ENCODE results near the gene MBOAT7.
"Not testable (repeated sequence)": the region's sequence is repeated elsewhere in the genome, so short reads cannot be mapped to it uniquely, and the experiment has no call there.

MBOAT7 gene

DNA sequence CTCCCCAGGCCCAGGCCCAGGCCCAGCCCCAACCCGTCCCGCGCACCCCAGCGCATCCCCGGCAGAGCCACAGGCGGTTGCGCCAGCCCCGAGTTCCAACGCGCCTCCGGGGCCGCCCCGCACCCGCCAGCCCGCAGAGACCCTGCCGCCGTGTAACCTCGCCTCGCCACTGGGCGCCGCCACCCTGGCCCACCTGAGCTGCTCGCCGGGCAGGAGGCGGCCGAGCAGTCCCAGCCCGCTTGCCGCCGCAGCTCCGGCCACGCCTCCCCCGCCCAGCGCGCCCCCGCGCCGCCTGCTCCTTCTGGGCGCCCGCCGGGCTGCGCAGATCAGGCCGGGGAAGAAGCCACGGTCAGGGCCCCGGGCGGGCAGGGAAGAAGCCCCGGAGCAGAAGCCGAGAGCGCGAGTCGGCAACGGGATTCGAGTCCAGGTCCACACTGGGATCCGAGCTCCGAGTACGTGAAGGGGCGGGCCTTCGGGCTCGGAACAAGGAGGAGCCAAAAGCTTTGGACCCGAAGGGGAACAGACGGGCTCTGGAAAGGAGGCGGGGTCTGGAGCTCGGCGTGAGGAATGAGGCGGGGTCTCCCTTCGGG lies at the start of gene MBOAT7:
MBOAT7 (minus strand) TSS at position 436 of the 590 bp plus-strand sequence. CDS start 1,072 bp downstream, outside the sequence.
- Histone ChIP-seq H3K27ac (ENCODE audit: low read length) (peak within 1 kb of the TSS; percentile 75), H3K36me3 (ENCODE audit: insufficient read depth, low read depth, low read length) (peaks cover 29% of the 10 kb centered on the region), H3K4me1 (ENCODE audit: insufficient read depth, low read length) (peaks cover 4% of the 10 kb centered on the region; the same call in 1 of the 2 replicates), H3K9me3 (ENCODE audit: insufficient read depth, low read depth, low read length) (no peaks in the 10 kb centered on the region), H3K4me3 (ENCODE audit: low read length) (peak within 1 kb of the TSS; percentile 87), H3K27me3 (ENCODE audit: insufficient read depth, low read length) (no peaks in the 10 kb centered on the region), H3K9ac (ENCODE audit: low read depth, low read length) (peak within 1 kb of the TSS; percentile 93)

GRCh38 chr19:54233941-54234340 lies 44.6 kb upstream of the MBOAT7 start:
- Histone ChIP-seq H3K36me3 (ENCODE audit: insufficient read depth, low read depth, low read length) (no peaks in the 10 kb centered on the region), H3K9me3 (ENCODE audit: insufficient read depth, low read depth, low read length) (peaks cover 7% of the 10 kb centered on the region), H3K4me1 (ENCODE audit: insufficient read depth, low read length) (no peaks in the 10 kb centered on the region), H3K27ac (ENCODE audit: low read length) (no peak overlapping the region), H3K27me3 (ENCODE audit: insufficient read depth, low read length) (peaks cover 41% of the 10 kb centered on the region), H3K4me3 (ENCODE audit: low read length) (no peak overlapping the region), H3K9ac (ENCODE audit: low read depth, low read length) (no peak overlapping the region)

GRCh38 chr19:54231077-54231931 lies 41.9 kb upstream of the MBOAT7 start:
- no peaks in the 10 kb centered on the region for H3K36me3 ChIP-seq (ENCODE audit: insufficient read depth, low read depth, low read length)
- no peak overlapping the region for H3K27ac ChIP-seq (ENCODE audit: low read length)
- H3K4me1 ChIP-seq (ENCODE audit: insufficient read depth, low read length): no peaks in the 10 kb centered on the region
- H3K9me3 ChIP-seq (ENCODE audit: insufficient read depth, low read depth, low read length): peaks cover 7% of the 10 kb centered on the region
- H3K4me3 ChIP-seq (ENCODE audit: low read length): no peak overlapping the region
- peaks cover 41% of the 10 kb centered on the region for H3K27me3 ChIP-seq (ENCODE audit: insufficient read depth, low read length)
- H3K9ac ChIP-seq (ENCODE audit: low read depth, low read length): no peak overlapping the region

- peaks cover 44% of the 10 kb centered on the region for H3K27me3 ChIP-seq (ENCODE audit: insufficient read depth, low read length)
- no peak overlapping the region for H3K27ac ChIP-seq (ENCODE audit: low read length)
- H3K36me3 ChIP-seq (ENCODE audit: insufficient read depth, low read depth, low read length): no peaks in the 10 kb centered on the region
- no peaks in the 10 kb centered on the region for H3K4me1 ChIP-seq (ENCODE audit: insufficient read depth, low read length)
- H3K9ac ChIP-seq (ENCODE audit: low read depth, low read length): no peak overlapping the region
- H3K4me3 ChIP-seq (ENCODE audit: low read length): no peak overlapping the region
- H3K9me3 ChIP-seq (ENCODE audit: insufficient read depth, low read depth, low read length): peaks cover 7% of the 10 kb centered on the region
Measured at GRCh38 chr19:54230031-54230430, 40.7 kb upstream of the MBOAT7 start.

DNA sequence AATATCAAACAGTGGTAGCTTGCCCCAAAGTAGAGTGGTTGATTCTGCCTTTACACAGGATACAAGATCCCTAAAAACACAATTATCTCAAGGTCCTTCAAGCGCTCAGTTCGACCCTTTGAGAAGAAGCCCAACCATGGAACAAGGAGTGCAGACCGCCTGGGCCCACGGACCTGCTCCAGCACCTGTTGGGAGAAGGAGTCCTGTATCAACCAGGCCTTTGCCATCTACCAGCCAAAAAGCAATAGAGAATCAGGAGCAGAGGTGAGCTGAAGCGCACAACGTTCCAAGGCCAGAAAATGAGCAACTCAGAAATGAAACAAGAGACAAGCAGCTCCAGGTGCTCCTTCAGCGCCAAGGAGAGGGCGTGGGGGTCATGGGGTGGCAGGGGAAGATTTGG lies 39.8 kb upstream of the MBOAT7 start:
- no peaks in the 10 kb centered on the region for H3K4me1 ChIP-seq (ENCODE audit: insufficient read depth, low read length)
- H3K9me3 ChIP-seq (ENCODE audit: insufficient read depth, low read depth, low read length): peaks cover 5% of the 10 kb centered on the region; the same call in 1 of the 2 replicates
- no peak overlapping the region for H3K4me3 ChIP-seq (ENCODE audit: low read length)
- no peak overlapping the region for H3K27ac ChIP-seq (ENCODE audit: low read length)
- H3K27me3 ChIP-seq (ENCODE audit: insufficient read depth, low read length): peaks cover 40% of the 10 kb centered on the region
- H3K9ac ChIP-seq (ENCODE audit: low read depth, low read length): no peak overlapping the region
- H3K36me3 ChIP-seq (ENCODE audit: insufficient read depth, low read depth, low read length): no peaks in the 10 kb centered on the region

- not testable (repeated sequence) for H3K4me1 ChIP-seq (ENCODE audit: insufficient read depth, low read length); H3K27ac ChIP-seq (ENCODE audit: low read length); H3K4me3 ChIP-seq (ENCODE audit: low read length); H3K9ac ChIP-seq (ENCODE audit: low read depth, low read length); H3K36me3 ChIP-seq (ENCODE audit: insufficient read depth, low read depth, low read length); H3K27me3 ChIP-seq (ENCODE audit: insufficient read depth, low read length); H3K9me3 ChIP-seq (ENCODE audit: insufficient read depth, low read depth, low read length)
Measured at GRCh38 chr19:54224619-54225018, 35.2 kb upstream of the MBOAT7 start.

- H3K27ac ChIP-seq (ENCODE audit: low read length); H3K27me3 ChIP-seq (ENCODE audit: insufficient read depth, low read length); H3K9me3 ChIP-seq (ENCODE audit: insufficient read depth, low read depth, low read length); H3K36me3 ChIP-seq (ENCODE audit: insufficient read depth, low read depth, low read length); H3K9ac ChIP-seq (ENCODE audit: low read depth, low read length); H3K4me3 ChIP-seq (ENCODE audit: low read length); H3K4me1 ChIP-seq (ENCODE audit: insufficient read depth, low read length): not testable (repeated sequence)
Measured at GRCh38 chr19:54223937-54224281, 34.5 kb upstream of the MBOAT7 start.

- H3K4me1 ChIP-seq (ENCODE audit: insufficient read depth, low read length); H3K27me3 ChIP-seq (ENCODE audit: insufficient read depth, low read length); H3K4me3 ChIP-seq (ENCODE audit: low read length); H3K36me3 ChIP-seq (ENCODE audit: insufficient read depth, low read depth, low read length); H3K9ac ChIP-seq (ENCODE audit: low read depth, low read length); H3K27ac ChIP-seq (ENCODE audit: low read length); H3K9me3 ChIP-seq (ENCODE audit: insufficient read depth, low read depth, low read length): not testable (repeated sequence)
Measured at GRCh38 chr19:54223277-54223936, 34.0 kb upstream of the MBOAT7 start.

GRCh38 chr19:54222474-54223276 lies 33.3 kb upstream of the MBOAT7 start, which contains the start of gene LILRB3:
Gene LILRB3, minus strand, starts transcription at chr19:54223007. Its CDS starts 31 bp downstream, at chr19:54222976.
- not testable (repeated sequence) for H3K27me3 ChIP-seq (ENCODE audit: insufficient read depth, low read length); H3K27ac ChIP-seq (ENCODE audit: low read length); H3K4me3 ChIP-seq (ENCODE audit: low read length); H3K36me3 ChIP-seq (ENCODE audit: insufficient read depth, low read depth, low read length); H3K9ac ChIP-seq (ENCODE audit: low read depth, low read length); H3K4me1 ChIP-seq (ENCODE audit: insufficient read depth, low read length); H3K9me3 ChIP-seq (ENCODE audit: insufficient read depth, low read depth, low read length)

DNA sequence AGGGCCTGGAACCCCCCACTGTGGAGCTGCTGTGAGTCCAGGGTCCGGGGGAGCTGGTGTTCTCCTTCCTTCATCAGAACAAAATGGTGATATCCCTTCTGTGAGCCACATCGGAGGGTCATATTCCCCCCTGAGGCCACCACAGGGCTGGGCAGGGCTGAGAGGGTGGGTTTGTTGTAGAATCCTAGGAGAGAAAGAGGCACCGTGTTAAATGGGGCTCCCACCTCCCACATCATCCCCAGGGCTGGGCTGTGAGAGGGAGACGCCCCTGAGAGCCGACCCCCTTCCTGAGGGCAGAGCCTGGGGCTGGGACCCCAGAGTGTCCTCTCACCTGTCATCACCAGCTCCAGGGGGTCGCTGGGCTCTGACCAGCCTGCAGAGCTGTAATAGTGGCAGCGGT lies 32.6 kb upstream of the MBOAT7 start:
- not testable (repeated sequence) for H3K9me3 ChIP-seq (ENCODE audit: insufficient read depth, low read depth, low read length); H3K27me3 ChIP-seq (ENCODE audit: insufficient read depth, low read length); H3K4me1 ChIP-seq (ENCODE audit: insufficient read depth, low read length); H3K36me3 ChIP-seq (ENCODE audit: insufficient read depth, low read depth, low read length); H3K27ac ChIP-seq (ENCODE audit: low read length); H3K4me3 ChIP-seq (ENCODE audit: low read length); H3K9ac ChIP-seq (ENCODE audit: low read depth, low read length)

DNA sequence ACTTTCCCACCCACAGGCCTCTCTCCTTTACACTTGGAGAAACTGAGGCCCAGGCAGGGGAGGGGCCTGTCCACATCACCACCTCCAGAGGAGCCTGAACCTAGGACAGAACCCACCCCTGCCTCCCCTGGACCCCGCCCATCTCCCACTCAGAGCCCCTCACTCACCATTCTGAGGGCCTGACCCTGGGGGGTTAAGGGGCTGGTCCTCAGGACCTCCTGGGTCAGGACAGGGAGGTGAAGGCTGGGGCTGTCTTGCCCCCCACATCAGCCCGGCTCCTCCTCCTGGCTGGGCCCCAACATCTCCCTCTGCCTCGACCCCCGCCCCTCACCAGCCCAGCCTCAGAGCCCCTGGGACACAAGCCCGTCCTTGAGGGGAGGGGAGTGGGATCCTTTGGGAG lies 30.3 kb upstream of the MBOAT7 start:
- not testable (repeated sequence) for H3K4me1 ChIP-seq (ENCODE audit: insufficient read depth, low read length); H3K27me3 ChIP-seq (ENCODE audit: insufficient read depth, low read length); H3K4me3 ChIP-seq (ENCODE audit: low read length); H3K36me3 ChIP-seq (ENCODE audit: insufficient read depth, low read depth, low read length); H3K9ac ChIP-seq (ENCODE audit: low read depth, low read length); H3K9me3 ChIP-seq (ENCODE audit: insufficient read depth, low read depth, low read length); H3K27ac ChIP-seq (ENCODE audit: low read length)

All from iPS-20b (cell line).